Neural progenitor cell (in vitro differentiated cells): ENCODE measurements around the gene ITPK1. TPM values are rescaled to one million over a fixed set of nuclear protein-coding genes. Genes with fewer than 3 reads are reported as not detected.

Experiments
- DNase-seq: peaks from one replicate; pipeline ENCODE4 v3.0.0-alpha.2; 2016; ENCODE audit warnings: low spot score
- H2AFZ ChIP-seq: fragments of 200-600 bp; sonication (generic); replicated peaks from 2 replicates; pipeline ENCODE4 v1.6.1; 2016; ENCODE audit warnings: antibody characterized with exemption
- H3F3A ChIP-seq: fragments of 200-600 bp; sonication (generic); 2 replicates; pipeline ENCODE4 v1.6.1; 2016; ENCODE audit warnings: antibody characterized with exemption, low read depth
- H3K27ac ChIP-seq: fragments of 200-600 bp; sonication (generic); 2 replicates; pipeline ENCODE4 v1.5.1; 2016; ENCODE audit warnings: mild to moderate bottlenecking
- H3K27me3 ChIP-seq: fragments of 200-600 bp; sonication (generic); 2 replicates; pipeline ENCODE4 v1.6.1; 2016; ENCODE audit warnings: mild to moderate bottlenecking, moderate library complexity
- H3K36me3 ChIP-seq: fragments of 200-600 bp; sonication (generic); 2 replicates; pipeline ENCODE4 v1.5.1; 2016
- H3K4me1 ChIP-seq: fragments of 200-600 bp; sonication (generic); 2 replicates; pipeline ENCODE4 v1.6.1; 2016; ENCODE audit warnings: mixed run types
- H3K4me2 ChIP-seq: fragments of 200-600 bp; sonication (generic); 2 replicates; pipeline ENCODE4 v1.6.1; 2016
- H3K4me3 ChIP-seq: fragments of 200-600 bp; sonication (generic); 2 replicates; pipeline ENCODE4 v1.5.1; 2016
- H3K79me2 ChIP-seq: fragments of 200-600 bp; sonication (generic); 2 replicates; pipeline ENCODE4 v1.6.1; 2016; ENCODE audit warnings: low read depth
- H3K9ac ChIP-seq: fragments of 200-600 bp; sonication (generic); 2 replicates; pipeline ENCODE4 v1.6.1; 2016
- H3K9me3 ChIP-seq: fragments of 200-600 bp; sonication (generic); 2 replicates; pipeline ENCODE4 v1.5.1; 2016; ENCODE audit warnings: low read depth
- H4K20me1 ChIP-seq: fragments of 200-600 bp; sonication (generic); 2 replicates; pipeline ENCODE4 v1.6.1; 2016; ENCODE audit warnings: low read depth
- H3K27ac Mint-ChIP-seq: 3 replicates; pipeline ENCODE4 v1.8.0; 2021; ENCODE audit warnings: mixed read lengths
- H3K27me3 Mint-ChIP-seq: 2 replicates; pipeline ENCODE4 v1.8.0; 2022; ENCODE audit warnings: low read depth, mild to moderate bottlenecking, inconsistent platforms, moderate library complexity, mixed read lengths; ENCODE audit not compliant: insufficient read depth
- H3K36me3 Mint-ChIP-seq: 3 replicates; pipeline ENCODE4 v1.8.0; 2021; ENCODE audit warnings: mixed read lengths
- H3K4me1 Mint-ChIP-seq: 3 replicates; pipeline ENCODE4 v1.8.0; 2021; ENCODE audit warnings: mixed read lengths
- H3K4me3 Mint-ChIP-seq: 3 replicates; pipeline ENCODE4 v1.8.0; 2021; ENCODE audit warnings: mild to moderate bottlenecking, moderate library complexity, mixed read lengths
- H3K9me3 Mint-ChIP-seq: 3 replicates; pipeline ENCODE4 v1.8.0; 2020; ENCODE audit warnings: mixed read lengths
- EZH2 ChIP-seq: fragments of 200-600 bp; sonication (generic); IDR thresholded peaks from 2 replicates; pipeline ENCODE4 v1.6.1; 2017; ENCODE audit warnings: antibody characterized with exemption, mild to moderate bottlenecking, moderate library complexity
- EZH2phosphoT487 ChIP-seq: fragments of 200-600 bp; sonication (generic); IDR thresholded peaks from 2 replicates; pipeline ENCODE4 v1.6.1; 2017; ENCODE audit warnings: antibody characterized with exemption
- total RNA-seq: library from RNA; depleted of rRNA; stranded (reverse); fragments of >200 nt; gene quantifications from 2 replicates; pipeline ENCODE4 v1.2.3, GENCODE V29; 2015; ENCODE audit warnings: low replicate concordance
- TF ChIP-seq, protein P1 (sequence below): fragments of 200-600 bp; sonication (generic); IDR thresholded peaks from 2 replicates; pipeline ENCODE4 v1.5.1; 2017; ENCODE audit warnings: antibody characterized with exemption, mild to moderate bottlenecking

Gene ITPK1
- total RNA-seq, 1 donor from 2014 or later, result 25.8 TPM

DNA sequence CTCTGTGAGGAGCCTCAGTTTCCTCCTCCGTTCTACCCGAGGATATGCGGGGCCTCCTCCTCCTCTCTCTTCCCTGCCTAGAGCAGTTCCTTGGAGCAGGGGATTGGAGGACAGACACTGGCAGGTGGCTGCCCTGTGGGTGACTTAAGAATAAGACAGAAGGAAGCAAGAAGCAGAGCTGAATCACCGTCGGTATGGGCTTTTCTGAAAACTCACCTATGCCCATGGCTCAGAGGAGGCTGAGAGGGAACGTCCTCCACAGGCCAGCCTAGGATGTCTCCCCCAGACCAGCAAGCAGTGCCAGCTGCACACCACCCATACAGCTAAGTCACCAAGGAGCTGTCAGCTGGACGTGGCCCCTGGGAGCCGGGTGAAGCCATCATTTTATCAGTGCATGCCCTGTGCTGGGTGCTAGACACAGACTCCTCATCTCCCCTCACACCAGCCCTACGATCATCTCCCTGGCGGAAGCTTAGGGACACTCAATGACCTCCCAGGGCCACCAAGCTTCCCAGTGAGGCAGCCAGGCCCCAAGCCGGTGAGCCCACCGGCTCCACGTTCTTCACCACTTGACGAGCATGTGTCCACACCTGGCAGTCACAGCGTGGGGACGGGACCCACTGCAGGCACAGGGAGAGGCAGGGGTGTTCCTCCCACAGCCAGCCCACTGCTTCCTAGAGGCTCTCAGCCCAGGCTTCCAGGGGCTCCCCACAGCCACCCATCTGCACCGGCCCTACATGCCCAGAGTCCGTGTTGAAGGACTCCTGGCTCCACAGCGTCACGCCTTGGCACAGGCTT lies 21.4 kb downstream of the ITPK1 start:
- H3K27ac Mint-ChIP-seq, result no peak overlapping the region
- Histone ChIP-seq H3K36me3 (no peaks in the 10 kb centered on the region), H3K9ac (no peak overlapping the region), H3K4me3 (no peak overlapping the region), H3K4me1 (peaks cover 7% of the 10 kb centered on the region), H3F3A (no peaks in the 10 kb centered on the region), H3K4me2 (no peak overlapping the region), H3K27me3 (no peaks in the 10 kb centered on the region), H4K20me1 (peaks cover 57% of the 10 kb centered on the region), H3K27ac (no peak overlapping the region), H3K9me3 (no peaks in the 10 kb centered on the region), H3K79me2 (peaks cover 74% of the 10 kb centered on the region), H2AFZ (no peak overlapping the region)
- peaks cover 5% of the 10 kb centered on the region for H3K27me3 Mint-ChIP-seq
- H3K4me3 Mint-ChIP-seq, result no peak overlapping the region
- no peaks in the 10 kb centered on the region for H3K9me3 Mint-ChIP-seq
- no peaks in the 10 kb centered on the region for H3K36me3 Mint-ChIP-seq
- no peak for DNase-seq
- TF ChIP-seq, protein P1, sequence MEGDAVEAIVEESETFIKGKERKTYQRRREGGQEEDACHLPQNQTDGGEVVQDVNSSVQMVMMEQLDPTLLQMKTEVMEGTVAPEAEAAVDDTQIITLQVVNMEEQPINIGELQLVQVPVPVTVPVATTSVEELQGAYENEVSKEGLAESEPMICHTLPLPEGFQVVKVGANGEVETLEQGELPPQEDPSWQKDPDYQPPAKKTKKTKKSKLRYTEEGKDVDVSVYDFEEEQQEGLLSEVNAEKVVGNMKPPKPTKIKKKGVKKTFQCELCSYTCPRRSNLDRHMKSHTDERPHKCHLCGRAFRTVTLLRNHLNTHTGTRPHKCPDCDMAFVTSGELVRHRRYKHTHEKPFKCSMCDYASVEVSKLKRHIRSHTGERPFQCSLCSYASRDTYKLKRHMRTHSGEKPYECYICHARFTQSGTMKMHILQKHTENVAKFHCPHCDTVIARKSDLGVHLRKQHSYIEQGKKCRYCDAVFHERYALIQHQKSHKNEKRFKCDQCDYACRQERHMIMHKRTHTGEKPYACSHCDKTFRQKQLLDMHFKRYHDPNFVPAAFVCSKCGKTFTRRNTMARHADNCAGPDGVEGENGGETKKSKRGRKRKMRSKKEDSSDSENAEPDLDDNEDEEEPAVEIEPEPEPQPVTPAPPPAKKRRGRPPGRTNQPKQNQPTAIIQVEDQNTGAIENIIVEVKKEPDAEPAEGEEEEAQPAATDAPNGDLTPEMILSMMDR, result no peak
- TF ChIP-seq EZH2, result no peak
- TF ChIP-seq EZH2phosphoT487, result no peak
- H3K4me1 Mint-ChIP-seq, result peaks cover 29% of the 10 kb centered on the region

DNA sequence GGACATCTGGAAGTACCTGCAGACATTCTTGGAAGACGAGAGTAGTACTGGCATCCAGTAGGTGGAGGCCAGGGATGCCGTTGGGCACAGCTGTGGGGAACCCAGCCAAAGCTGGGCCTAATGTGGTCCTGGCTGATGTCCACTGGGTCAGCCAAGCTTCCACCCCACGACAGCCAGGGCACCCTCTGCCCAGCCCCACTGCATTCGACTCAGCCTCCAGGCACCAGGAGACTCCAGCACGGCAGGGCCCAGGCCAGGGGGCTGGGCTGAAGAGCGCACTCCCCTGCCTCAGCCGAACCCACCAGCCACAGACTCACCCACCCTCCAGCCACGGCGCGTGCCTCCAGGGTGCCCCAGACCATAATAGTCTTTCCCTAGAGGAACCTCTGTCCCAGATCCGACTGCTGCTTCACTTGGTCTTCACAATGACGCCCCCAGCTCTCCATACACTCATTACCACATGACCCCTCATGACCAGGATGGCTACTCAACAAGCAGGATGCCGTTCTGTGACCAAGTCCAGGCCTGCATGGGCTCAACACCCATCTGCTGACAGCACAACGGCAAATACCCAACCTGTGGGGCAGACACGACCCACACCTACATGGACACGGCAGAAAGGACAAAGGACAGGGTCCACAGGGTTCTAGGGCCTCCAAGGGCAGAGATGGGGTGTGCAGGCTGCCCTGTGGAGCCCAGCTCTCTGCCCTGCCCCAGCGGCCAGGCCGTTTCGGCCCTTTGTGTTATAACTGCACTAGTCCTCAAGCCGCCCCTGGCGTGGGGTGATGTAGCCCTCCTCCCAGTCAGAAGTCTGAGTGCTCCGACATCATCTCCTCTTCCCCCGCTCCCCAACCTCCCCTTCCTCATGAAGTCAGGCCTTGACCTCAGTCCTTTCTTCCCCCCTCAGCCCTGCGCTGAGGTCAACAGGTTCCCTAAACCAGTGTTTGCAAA lies 22.8 kb downstream of the ITPK1 start:
- Mint-ChIP-seq H3K27ac (no peak overlapping the region), H3K4me3 (peak overlapping the region; percentile 15), H3K36me3 (no peaks in the 10 kb centered on the region), H3K27me3 (peaks cover 5% of the 10 kb centered on the region), H3K9me3 (no peaks in the 10 kb centered on the region), H3K4me1 (peaks cover 28% of the 10 kb centered on the region)
- no peak overlapping the region for H3K4me2 ChIP-seq
- H3K27ac ChIP-seq, result no peak overlapping the region
- TF ChIP-seq EZH2 (no peak), EZH2phosphoT487 (no peak)
- TF ChIP-seq, protein P1, result no peak
- H3K36me3 ChIP-seq, result no peaks in the 10 kb centered on the region
- no peaks in the 10 kb centered on the region for H3K9me3 ChIP-seq
- peaks cover 72% of the 10 kb centered on the region for H3K79me2 ChIP-seq
- no peak overlapping the region for H2AFZ ChIP-seq
- no peaks in the 10 kb centered on the region for H3F3A ChIP-seq
- no peak overlapping the region for H3K9ac ChIP-seq
- H3K27me3 ChIP-seq, result no peaks in the 10 kb centered on the region
- H4K20me1 ChIP-seq, result peaks cover 63% of the 10 kb centered on the region
- H3K4me1 ChIP-seq, result peaks cover 7% of the 10 kb centered on the region
- no peak overlapping the region for H3K4me3 ChIP-seq
- no peak for DNase-seq

DNA sequence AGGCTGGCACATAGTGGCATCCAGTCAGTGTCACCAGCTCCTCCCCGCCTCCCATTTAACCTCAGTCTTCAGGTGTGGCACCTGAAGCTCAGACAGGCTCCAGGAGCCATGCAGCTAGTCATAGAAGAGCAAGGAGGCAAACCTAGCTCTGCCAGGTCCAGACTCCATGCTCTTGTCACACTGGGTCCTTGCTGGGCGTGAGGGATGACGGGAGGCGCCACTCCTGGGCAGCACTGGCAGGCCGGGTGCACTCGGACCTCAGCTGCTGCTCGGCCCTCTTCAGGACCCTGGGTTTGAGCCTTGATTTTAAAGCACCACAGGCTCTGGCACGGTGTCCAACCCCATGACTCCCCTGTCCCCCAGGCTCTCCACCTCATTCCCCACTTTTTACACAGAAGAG lies 24.1 kb downstream of the ITPK1 start:
- H3K27ac ChIP-seq, result no peak overlapping the region
- no peak overlapping the region for H3K4me2 ChIP-seq
- H3K79me2 ChIP-seq, result peaks cover 71% of the 10 kb centered on the region
- no peak for DNase-seq
- H3K9me3 ChIP-seq, result no peaks in the 10 kb centered on the region
- H3K4me1 ChIP-seq, result peaks cover 9% of the 10 kb centered on the region
- no peaks in the 10 kb centered on the region for H3K27me3 ChIP-seq
- no peaks in the 10 kb centered on the region for H3K36me3 Mint-ChIP-seq
- peaks cover 22% of the 10 kb centered on the region for H3K4me1 Mint-ChIP-seq
- H3F3A ChIP-seq, result no peaks in the 10 kb centered on the region
- no peak overlapping the region for H3K27ac Mint-ChIP-seq
- TF ChIP-seq, protein P1, result no peak
- TF ChIP-seq EZH2 (no peak), EZH2phosphoT487 (no peak)
- no peak overlapping the region for H2AFZ ChIP-seq
- H3K9ac ChIP-seq, result no peak overlapping the region
- peaks cover 60% of the 10 kb centered on the region for H4K20me1 ChIP-seq
- no peak overlapping the region for H3K4me3 Mint-ChIP-seq
- no peaks in the 10 kb centered on the region for H3K36me3 ChIP-seq
- H3K4me3 ChIP-seq, result no peak overlapping the region
- H3K9me3 Mint-ChIP-seq, result peaks cover 2% of the 10 kb centered on the region
- peaks cover 2% of the 10 kb centered on the region for H3K27me3 Mint-ChIP-seq
